Progenitor cell of endocrine pancreas (in vitro differentiated cells): ENCODE data around the gene TMEM236. TPM values are rescaled to one million over a fixed set of nuclear protein-coding genes. Genes with fewer than 3 reads are reported as not detected.
"Not testable (repeated sequence)": the region's sequence is repeated elsewhere in the genome, so short reads cannot be mapped to it uniquely, and the experiment has no call there.

Source experiments
- DNase-seq: peaks from one replicate; pipeline ENCODE4 v3.0.0; 2021; ENCODE audit warnings: low spot score; ENCODE audit not compliant: unreplicated experiment
- H3K27ac Mint-ChIP-seq: 2 replicates; pipeline ENCODE4 v1.8.0; 2021; ENCODE audit warnings: mild to moderate bottlenecking, moderate library complexity, mixed read lengths
- H3K27me3 Mint-ChIP-seq: 2 replicates; pipeline ENCODE4 v1.8.0; 2021; ENCODE audit warnings: mixed read lengths
- H3K36me3 Mint-ChIP-seq: 2 replicates; pipeline ENCODE4 v1.8.0; 2022; ENCODE audit warnings: mixed read lengths; ENCODE audit not compliant: insufficient read depth
- H3K4me1 Mint-ChIP-seq: 2 replicates; pipeline ENCODE4 v1.8.0; 2021; ENCODE audit warnings: low read depth, mixed read lengths
- H3K4me3 Mint-ChIP-seq: 2 replicates; pipeline ENCODE4 v1.8.0; 2021; ENCODE audit warnings: low read depth, mild to moderate bottlenecking, moderate library complexity, mixed read lengths
- H3K9me3 Mint-ChIP-seq: 2 replicates; pipeline ENCODE4 v1.8.0; 2021; ENCODE audit warnings: low read depth, mixed read lengths
- total RNA-seq: library from RNA; stranded (reverse); gene quantifications from 2 replicates; pipeline ENCODE4 v1.2.1, GENCODE V29; 2021
- TF ChIP-seq, protein P1 (sequence below): fragments of 200-600 bp; sonication (generic); IDR thresholded peaks from one replicate; pipeline ENCODE4 v1.5.0; 2021; ENCODE audit warnings: antibody characterized with exemption, mild to moderate bottlenecking; ENCODE audit not compliant: unreplicated experiment

Gene TMEM236
- total RNA-seq, 1 donor from 2014 or later: 0.07 TPM

DNA sequence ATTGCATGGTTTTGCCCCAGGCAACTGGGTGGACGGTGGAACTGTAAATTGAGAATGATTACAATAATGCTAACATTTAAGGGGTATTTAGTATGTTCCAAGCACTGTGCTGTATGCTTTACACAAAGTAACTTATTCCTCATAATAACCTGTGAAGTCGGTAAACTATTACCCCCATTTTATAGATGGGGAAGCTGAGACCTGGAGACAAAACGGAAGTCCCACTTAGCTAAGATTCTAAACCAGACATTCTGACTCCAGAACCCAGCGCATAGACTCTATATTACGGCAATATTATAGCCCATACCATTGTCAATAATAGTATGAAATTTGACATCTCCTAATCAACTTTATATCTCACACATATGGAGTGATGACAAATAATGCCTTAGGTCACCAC is 39.9 kb upstream of the TMEM236 start:
- peaks cover 31% of the 10 kb centered on the region for H3K36me3 Mint-ChIP-seq
- H3K4me1 Mint-ChIP-seq: no peaks in the 10 kb centered on the region
- H3K4me3 Mint-ChIP-seq: no peak overlapping the region
- TF ChIP-seq, protein P1, sequence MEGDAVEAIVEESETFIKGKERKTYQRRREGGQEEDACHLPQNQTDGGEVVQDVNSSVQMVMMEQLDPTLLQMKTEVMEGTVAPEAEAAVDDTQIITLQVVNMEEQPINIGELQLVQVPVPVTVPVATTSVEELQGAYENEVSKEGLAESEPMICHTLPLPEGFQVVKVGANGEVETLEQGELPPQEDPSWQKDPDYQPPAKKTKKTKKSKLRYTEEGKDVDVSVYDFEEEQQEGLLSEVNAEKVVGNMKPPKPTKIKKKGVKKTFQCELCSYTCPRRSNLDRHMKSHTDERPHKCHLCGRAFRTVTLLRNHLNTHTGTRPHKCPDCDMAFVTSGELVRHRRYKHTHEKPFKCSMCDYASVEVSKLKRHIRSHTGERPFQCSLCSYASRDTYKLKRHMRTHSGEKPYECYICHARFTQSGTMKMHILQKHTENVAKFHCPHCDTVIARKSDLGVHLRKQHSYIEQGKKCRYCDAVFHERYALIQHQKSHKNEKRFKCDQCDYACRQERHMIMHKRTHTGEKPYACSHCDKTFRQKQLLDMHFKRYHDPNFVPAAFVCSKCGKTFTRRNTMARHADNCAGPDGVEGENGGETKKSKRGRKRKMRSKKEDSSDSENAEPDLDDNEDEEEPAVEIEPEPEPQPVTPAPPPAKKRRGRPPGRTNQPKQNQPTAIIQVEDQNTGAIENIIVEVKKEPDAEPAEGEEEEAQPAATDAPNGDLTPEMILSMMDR: no peak
- no peaks in the 10 kb centered on the region for H3K9me3 Mint-ChIP-seq
- H3K27me3 Mint-ChIP-seq: no peaks in the 10 kb centered on the region
- no peak overlapping the region for H3K27ac Mint-ChIP-seq
- no peak for DNase-seq

GRCh38 chr10:17712717-17713471 is 39.1 kb upstream of the TMEM236 start:
- no peak for DNase-seq
- H3K27ac Mint-ChIP-seq: no peak overlapping the region
- no peak overlapping the region for H3K4me3 Mint-ChIP-seq
- TF ChIP-seq, protein P1: no peak
- H3K9me3 Mint-ChIP-seq: peaks cover 5% of the 10 kb centered on the region
- H3K4me1 Mint-ChIP-seq: no peaks in the 10 kb centered on the region
- no peaks in the 10 kb centered on the region for H3K27me3 Mint-ChIP-seq
- H3K36me3 Mint-ChIP-seq: peaks cover 34% of the 10 kb centered on the region

DNA sequence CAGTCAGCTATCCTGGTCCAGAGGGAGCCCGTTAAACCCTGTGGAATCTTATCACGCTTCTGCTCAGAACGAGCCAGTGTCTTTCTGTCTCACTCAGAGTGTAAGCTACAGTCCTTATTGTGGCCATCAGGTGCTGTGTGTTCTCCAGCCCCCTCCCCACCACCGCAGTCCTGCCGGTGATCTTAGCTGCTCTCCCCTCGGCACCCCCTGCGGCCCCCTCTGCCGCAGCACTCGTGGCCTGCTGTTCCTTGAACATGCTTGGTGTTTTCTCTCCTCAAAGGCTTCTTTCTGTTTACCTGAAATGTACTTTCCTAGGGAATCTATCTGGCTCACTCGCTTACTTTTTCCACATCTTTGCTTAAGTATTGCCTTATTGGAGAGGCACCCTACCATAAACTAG is 38.2 kb upstream of the TMEM236 start:
- TF ChIP-seq, protein P1: no peak
- no peaks in the 10 kb centered on the region for H3K27me3 Mint-ChIP-seq
- no peak overlapping the region for H3K4me3 Mint-ChIP-seq
- peaks cover 38% of the 10 kb centered on the region for H3K36me3 Mint-ChIP-seq
- H3K9me3 Mint-ChIP-seq: peaks cover 5% of the 10 kb centered on the region
- DNase-seq: no peak
- H3K27ac Mint-ChIP-seq: no peak overlapping the region
- no peaks in the 10 kb centered on the region for H3K4me1 Mint-ChIP-seq

DNA sequence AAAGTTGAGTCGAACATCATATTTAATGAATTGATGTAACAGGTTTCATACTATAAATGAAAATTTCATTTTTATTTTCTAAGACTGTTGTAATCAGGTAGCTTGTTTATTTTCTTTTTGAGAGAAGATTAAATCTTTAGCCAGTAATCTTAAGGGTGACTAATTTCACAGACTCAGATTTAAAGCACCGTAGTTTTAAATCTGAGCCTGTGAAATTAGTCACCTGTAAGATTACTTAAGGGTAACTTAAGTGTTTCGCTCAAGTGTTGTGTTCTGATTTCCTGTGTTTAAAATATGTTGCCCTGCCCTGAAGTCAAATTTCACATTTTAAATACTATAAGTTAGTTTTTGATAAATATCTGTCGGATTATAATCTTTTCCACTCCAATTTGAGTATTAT is 35.8 kb upstream of the TMEM236 start:
- Mint-ChIP-seq H3K36me3 (peaks cover 43% of the 10 kb centered on the region), H3K27me3 (no peaks in the 10 kb centered on the region), H3K9me3 (peaks cover 11% of the 10 kb centered on the region), H3K4me1 (no peaks in the 10 kb centered on the region), H3K4me3 (no peak overlapping the region), H3K27ac (no peak overlapping the region)
- TF ChIP-seq, protein P1: no peak
- no peak for DNase-seq

GRCh38 chr10:17722317-17723014 is 29.5 kb upstream of the TMEM236 start:
- not testable (repeated sequence) for H3K27ac Mint-ChIP-seq, H3K27me3 Mint-ChIP-seq, DNase-seq, H3K4me1 Mint-ChIP-seq, H3K4me3 Mint-ChIP-seq
- Mint-ChIP-seq H3K36me3 (peaks cover 33% of the 10 kb centered on the region), H3K9me3 (peaks cover 13% of the 10 kb centered on the region)
